HG03066 (cell line): ENCODE measurements around the gene SENP5.

Experiments
- ATAC-seq: cut with Tn5 transposase; IDR thresholded peaks from one replicate; pipeline ENCODE4 v1.9.1; 2021; ENCODE audit warnings: low read depth; ENCODE audit not compliant: unreplicated experiment

SENP5 gene

GRCh38 chr3:196883361-196883760, 15.6 kb downstream of the SENP5 start:
- ATAC-seq = no peak

- no peak for ATAC-seq
These were observed 18.4 kb downstream of the SENP5 start for GRCh38 chr3:196886144-196886543.

GRCh38 chr3:196889844-196890708, 22.4 kb downstream of the SENP5 start:
- ATAC-seq = no peak

- no peak for ATAC-seq
These were observed 27.0 kb downstream of the SENP5 start for GRCh38 chr3:196894557-196895295.

- no peak for ATAC-seq
These were observed 28.5 kb downstream of the SENP5 start for GRCh38 chr3:196896229-196896628.

- no peak for ATAC-seq
These were observed 34.0 kb downstream of the SENP5 start for GRCh38 chr3:196901768-196902167.

- ATAC-seq = no peak
These were observed 34.6 kb downstream of the SENP5 start for GRCh38 chr3:196902296-196902695.

- no peak for ATAC-seq
These were observed 36.0 kb downstream of the SENP5 start for GRCh38 chr3:196903740-196904139.

- ATAC-seq = no peak
These were observed 47.1 kb downstream of the SENP5 start for GRCh38 chr3:196914866-196915265.

GRCh38 chr3:196915375-196915774, 47.7 kb downstream of the SENP5 start:
- ATAC-seq = no peak

GRCh38 chr3:196916221-196916620, 48.5 kb downstream of the SENP5 start:
- ATAC-seq = no peak

GRCh38 chr3:196916995-196917394, 49.3 kb downstream of the SENP5 start:
- ATAC-seq = no peak

- ATAC-seq = no peak
These were observed 51.2 kb downstream of the SENP5 start for GRCh38 chr3:196918968-196919367.

GRCh38 chr3:196920733-196921132, 53.0 kb downstream of the SENP5 start:
- ATAC-seq = no peak

- ATAC-seq = no peak
These were observed 60.1 kb downstream of the SENP5 start for GRCh38 chr3:196927571-196928453.

GRCh38 chr3:196931157-196931556, 63.4 kb downstream of the SENP5 start:
- ATAC-seq = no peak

- ATAC-seq = no peak
These were observed 64.3 kb downstream of the SENP5 start for GRCh38 chr3:196931828-196932587.

GRCh38 chr3:196932600-196932999, 64.9 kb downstream of the SENP5 start:
- ATAC-seq = no peak

- ATAC-seq = no peak
These were observed 68.6 kb downstream of the SENP5 start for GRCh38 chr3:196936288-196936687.

- ATAC-seq = no peak
These were observed 70.4 kb downstream of the SENP5 start for GRCh38 chr3:196938124-196938523.
